Lower leg skin (tissue), 3 donors: Measurements from ENCODE around the gene HDAC1.
"Not testable (repeated sequence)": the region's sequence is repeated elsewhere in the genome, so short reads cannot be mapped to it uniquely, and the experiment has no call there.

Experiments used
- CTCF ChIP-seq, 3 donors: fragments of 450-650 bp; IDR thresholded peaks; one replicate each; pipeline ENCODE4 v1.5.1; 2016; ENCODE audit warnings: antibody characterized with exemption in 3 of 3, mild to moderate bottlenecking in 3 of 3, moderate library complexity in 2 of 3
- POLR2A ChIP-seq, 2 donors: fragments of 450-650 bp; IDR thresholded peaks; one replicate each; pipeline ENCODE4 v1.6.1; 2016 to 2017; ENCODE audit warnings: antibody characterized with exemption in 2 of 2, mild to moderate bottlenecking in 1 of 2, moderate library complexity in 1 of 2

- not testable (repeated sequence) for TF ChIP-seq CTCF, POLR2A (IDR thresholded peaks at IDR 0.05)
Observed at GRCh38 chr1:32355778-32356177, 63.9 kb downstream of the HDAC1 start.
